SK-N-SH (cell line): ENCODE measurements around the gene MCM10. TPM values are rescaled to one million over a fixed set of nuclear protein-coding genes. Genes with fewer than 3 reads are reported as not detected.

Experiments
- CTCF ChIA-PET: fragments of 300-600, 350-600 bp; formaldehyde crosslinking; extraction: SDS; loops from one replicate; lab custom pipeline; 2021; lab: Yijun Ruan, JAX
- POLR2A ChIA-PET: fragments of 350-600 bp; sonication (Branson Sonifier 250); formaldehyde crosslinking; extraction: SDS; loops from one replicate; lab custom pipeline; 2020; ENCODE audit warnings: antibody characterized with exemption, inconsistent platforms; lab: Yijun Ruan, JAX
- DNase-seq: peaks from one replicate; pipeline ENCODE4 v3.0.0; 2012
- H2AFZ ChIP-seq: fragments of 200-600 bp; sonication (generic); 2 replicates; pipeline ENCODE4 v1.8.1; 2016; ENCODE audit warnings: antibody characterized with exemption, mild to moderate bottlenecking, low read depth
- H3F3A ChIP-seq: fragments of 200-600 bp; sonication (generic); replicated peaks from 2 replicates; pipeline ENCODE3; 2016; ENCODE audit warnings: antibody characterized with exemption, mild to moderate bottlenecking; ENCODE audit not compliant: insufficient read depth
- H3K27ac ChIP-seq, 2 experiments: fragments of 200-500 bp in 1 of 2; fragments of 200-600 bp in 1 of 2; sonication (Bioruptor generic) in 1 of 2; sonication (generic), shearing (Covaris generic) in 1 of 2; 2 replicates each; pipeline versions ENCODE4 v1.5.1 to v1.6.1; 2014 to 2016; ENCODE audit warnings: low read depth in 2 of 2, inconsistent platforms in 1 of 2, low read length in 1 of 2, mild to moderate bottlenecking in 1 of 2, mixed read lengths in 1 of 2
- H3K27me3 ChIP-seq: fragments of 200-600 bp; sonication (generic), shearing (Covaris generic); 2 replicates; pipeline ENCODE4 v1.6.1; 2016; ENCODE audit warnings: mixed run types; ENCODE audit not compliant: insufficient read depth
- H3K36me3 ChIP-seq, 2 experiments: fragments of 200-500 bp in 1 of 2; fragments of 200-600 bp in 1 of 2; sonication (Bioruptor generic) in 1 of 2; sonication (generic) in 1 of 2; replicated peaks in 1 of 2; 2 replicates each; pipeline versions ENCODE3 to v1.5.1; 2014 to 2016; ENCODE audit warnings: low read length in 1 of 2, mild to moderate bottlenecking in 1 of 2; ENCODE audit not compliant: insufficient read depth in 2 of 2, control insufficient read depth in 1 of 2
- H3K4me1 ChIP-seq, 2 experiments: fragments of 200-500 bp in 1 of 2; fragments of 200-600 bp in 1 of 2; sonication (Bioruptor generic) in 1 of 2; sonication (generic), shearing (Covaris generic) in 1 of 2; 2 replicates each; pipeline versions ENCODE4 v1.5.1 to v1.6.1; 2014 to 2016; ENCODE audit warnings: low read depth in 1 of 2, low read length in 1 of 2, mixed run types in 1 of 2; ENCODE audit not compliant: insufficient read depth in 2 of 2, control insufficient read depth in 1 of 2
- H3K4me2 ChIP-seq: fragments of 200-600 bp; sonication (generic), shearing (Covaris generic); 2 replicates; pipeline ENCODE4 v1.6.1; 2017; ENCODE audit warnings: mixed run types
- H3K4me3 ChIP-seq, 2 experiments: fragments of 200-500 bp in 1 of 2; fragments of 200-600 bp in 1 of 2; sonication (Bioruptor generic) in 1 of 2; sonication (generic), shearing (Covaris generic) in 1 of 2; 2 replicates each; pipeline versions ENCODE4 v1.5.1 to v1.8.1; 2014 to 2016; ENCODE audit warnings: low read depth in 2 of 2, inconsistent platforms in 1 of 2, low read length in 1 of 2, mild to moderate bottlenecking in 1 of 2, mixed read lengths in 1 of 2, moderate library complexity in 1 of 2
- H3K79me2 ChIP-seq: fragments of 200-600 bp; sonication (generic); 2 replicates; pipeline ENCODE4 v1.8.1; 2017; ENCODE audit warnings: mild to moderate bottlenecking; ENCODE audit not compliant: insufficient read depth
- H3K9ac ChIP-seq: fragments of 200-600 bp; sonication (generic); 2 replicates; pipeline ENCODE4 v1.6.1; 2017; ENCODE audit warnings: mixed run types
- H3K9me2 ChIP-seq: fragments of 200-600 bp; sonication (generic); 2 replicates; pipeline ENCODE4 v1.6.1; 2017; ENCODE audit warnings: mixed run types
- H3K9me3 ChIP-seq: fragments of 200-600 bp; sonication (generic); 2 replicates; pipeline ENCODE4 v1.6.1; 2017; ENCODE audit warnings: mixed run types, mild to moderate bottlenecking, moderate library complexity
- H4K20me1 ChIP-seq: fragments of 200-600 bp; sonication (generic); 2 replicates; pipeline ENCODE4 v1.6.1; 2017; ENCODE audit warnings: mild to moderate bottlenecking, mixed run types; ENCODE audit not compliant: insufficient read depth
- CHD2 ChIP-seq: fragments of 150-350 bp; IDR thresholded peaks from 2 replicates; pipeline ENCODE4 v1.6.1; 2018; ENCODE audit warnings: low read length; ENCODE audit not compliant: partially characterized antibody
- EZH2phosphoT487 ChIP-seq: fragments of 200-600 bp; sonication (generic); IDR thresholded peaks from 2 replicates; pipeline ENCODE4 v1.6.1; 2017; ENCODE audit warnings: low read depth, mixed run types, mild to moderate bottlenecking, antibody characterized with exemption, moderate library complexity, borderline replicate concordance
- FOXJ3 ChIP-seq: sonication (generic); formaldehyde crosslinking; IDR thresholded peaks from 2 replicates; pipeline ENCODE4 v1.5.1; 2020; ENCODE audit warnings: mild to moderate bottlenecking, missing genetic modification reagents
- FOXM1 ChIP-seq: IDR thresholded peaks from 2 replicates; pipeline ENCODE4 v1.4.0; 2012; ENCODE audit warnings: low read depth, mild to moderate bottlenecking
- GABPA ChIP-seq: IDR thresholded peaks from 2 replicates; pipeline ENCODE4 v1.4.0; 2012; ENCODE audit warnings: low read depth, mild to moderate bottlenecking
- MAX ChIP-seq: IDR thresholded peaks from 2 replicates; pipeline ENCODE4 v1.4.0; 2012; ENCODE audit warnings: low read depth
- MEF2A ChIP-seq: IDR thresholded peaks from 2 replicates; pipeline ENCODE4 v1.4.0; 2012; ENCODE audit warnings: low read depth, borderline replicate concordance
- NFIC ChIP-seq: IDR thresholded peaks from 2 replicates; pipeline ENCODE4 v1.4.0; 2012; ENCODE audit warnings: borderline replicate concordance
- NRF1 ChIP-seq: IDR thresholded peaks from 2 replicates; pipeline ENCODE4 v1.6.1; 2012; ENCODE audit warnings: low read depth, mild to moderate bottlenecking, low read length
- RAD21 ChIP-seq: IDR thresholded peaks from 2 replicates; pipeline ENCODE4 v1.6.1; 2012; ENCODE audit warnings: mild to moderate bottlenecking, low read length
- RCOR1 ChIP-seq: fragments of 150-350 bp; IDR thresholded peaks from 2 replicates; pipeline ENCODE4 v1.6.1; 2017; ENCODE audit warnings: antibody characterized with exemption, low read length
- RFX5 ChIP-seq: IDR thresholded peaks from 2 replicates; pipeline ENCODE4 v1.6.1; 2012; ENCODE audit warnings: mild to moderate bottlenecking, improper control_type of control experiment, low read length
- RXRA ChIP-seq: IDR thresholded peaks from 2 replicates; pipeline ENCODE4 v1.4.0; 2012; ENCODE audit warnings: low read depth, mild to moderate bottlenecking, borderline replicate concordance
- SMC3 ChIP-seq: IDR thresholded peaks from 2 replicates; pipeline ENCODE4 v1.6.1; 2012; ENCODE audit warnings: low read depth, low read length, improper control_type of control experiment
- USF1 ChIP-seq: IDR thresholded peaks from 2 replicates; pipeline ENCODE4 v1.4.0; 2012; ENCODE audit warnings: low read depth, borderline replicate concordance
- WGBS: methylation state at CpG from one replicate; pipeline ENCODE4 v1.1.6; 2017; ENCODE audit warnings: low lambda C conversion rate; 5-methylcytosine and 5-hydroxymethylcytosine counted together
- polyA plus RNA-seq, 3 experiments: library from polyadenylated mRNA; depleted of rRNA; stranded (reverse); fragments of >200 nt; gene quantifications; 2 replicates each; pipeline ENCODE4 v1.2.3, GENCODE V29; 2012
- TF ChIP-seq, protein P1 (sequence below): fragments of 200-600 bp; sonication (generic); IDR thresholded peaks from 2 replicates; pipeline ENCODE4 v1.6.1; 2017; ENCODE audit warnings: antibody characterized with exemption, mild to moderate bottlenecking, moderate library complexity
- TF ChIP-seq, protein P2 (sequence below): IDR thresholded peaks from 2 replicates; pipeline ENCODE4; 2012
- TF ChIP-seq, protein P3 (sequence below): IDR thresholded peaks from 2 replicates; pipeline ENCODE4 v1.6.1; 2012; ENCODE audit warnings: mild to moderate bottlenecking, low read depth, low read length, moderate library complexity

MCM10 gene
- polyA plus RNA-seq, 1 of the 3 experiments (the other 2 are of a cell fraction): 5.1 TPM

DNA sequence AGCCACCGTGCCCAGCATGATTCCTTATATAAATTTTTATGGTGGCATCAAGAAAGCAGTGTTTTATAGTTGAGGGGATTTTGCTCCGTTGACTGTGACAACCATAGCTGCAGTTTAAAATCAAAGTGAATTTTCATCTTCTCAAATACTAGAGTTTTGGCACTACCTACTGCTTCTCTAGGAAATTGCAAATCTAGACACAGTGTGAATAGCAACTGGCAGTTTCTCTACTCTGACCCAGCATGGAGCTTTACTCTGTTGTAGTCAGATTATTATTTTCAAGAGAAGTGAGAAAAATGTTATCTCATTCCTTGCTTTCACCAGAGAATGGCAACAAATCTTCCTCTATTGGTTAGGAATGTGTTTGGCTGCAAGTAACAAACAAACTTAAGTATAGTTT is 22.9 kb downstream of the MCM10 start:
- Histone ChIP-seq H3K9ac (no peak overlapping the region), H3K9me3 (no peaks in the 10 kb centered on the region), H3K4me2 (no peak overlapping the region), H4K20me1 (no peaks in the 10 kb centered on the region), H3K27me3 (no peaks in the 10 kb centered on the region), H3K4me3 (no peak overlapping the region), H3K79me2 (no peaks in the 10 kb centered on the region), H2AFZ (no peak overlapping the region), H3K36me3 (peaks cover 17 to 33% of the 10 kb centered on the region in 2 experiments), H3F3A (no peaks in the 10 kb centered on the region), H3K4me1 (no peaks in the 10 kb centered on the region), H3K27ac (no peak overlapping the region), H3K9me2 (no peaks in the 10 kb centered on the region)
- ChIA-PET CTCF (interaction anchor here (0.9 to 2.2 kb wide), 2 partner anchors 22 to 118 kb away, joined by 4 to 9 read pairs; no protein-coding TSS in a partner anchor), POLR2A (no interaction called here)
- no peak for DNase-seq
- 92% methylated on average over 2 of the region's 2 CpGs for WGBS
- TF ChIP-seq, protein P1, sequence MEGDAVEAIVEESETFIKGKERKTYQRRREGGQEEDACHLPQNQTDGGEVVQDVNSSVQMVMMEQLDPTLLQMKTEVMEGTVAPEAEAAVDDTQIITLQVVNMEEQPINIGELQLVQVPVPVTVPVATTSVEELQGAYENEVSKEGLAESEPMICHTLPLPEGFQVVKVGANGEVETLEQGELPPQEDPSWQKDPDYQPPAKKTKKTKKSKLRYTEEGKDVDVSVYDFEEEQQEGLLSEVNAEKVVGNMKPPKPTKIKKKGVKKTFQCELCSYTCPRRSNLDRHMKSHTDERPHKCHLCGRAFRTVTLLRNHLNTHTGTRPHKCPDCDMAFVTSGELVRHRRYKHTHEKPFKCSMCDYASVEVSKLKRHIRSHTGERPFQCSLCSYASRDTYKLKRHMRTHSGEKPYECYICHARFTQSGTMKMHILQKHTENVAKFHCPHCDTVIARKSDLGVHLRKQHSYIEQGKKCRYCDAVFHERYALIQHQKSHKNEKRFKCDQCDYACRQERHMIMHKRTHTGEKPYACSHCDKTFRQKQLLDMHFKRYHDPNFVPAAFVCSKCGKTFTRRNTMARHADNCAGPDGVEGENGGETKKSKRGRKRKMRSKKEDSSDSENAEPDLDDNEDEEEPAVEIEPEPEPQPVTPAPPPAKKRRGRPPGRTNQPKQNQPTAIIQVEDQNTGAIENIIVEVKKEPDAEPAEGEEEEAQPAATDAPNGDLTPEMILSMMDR: no peak
- TF ChIP-seq, protein P2, sequence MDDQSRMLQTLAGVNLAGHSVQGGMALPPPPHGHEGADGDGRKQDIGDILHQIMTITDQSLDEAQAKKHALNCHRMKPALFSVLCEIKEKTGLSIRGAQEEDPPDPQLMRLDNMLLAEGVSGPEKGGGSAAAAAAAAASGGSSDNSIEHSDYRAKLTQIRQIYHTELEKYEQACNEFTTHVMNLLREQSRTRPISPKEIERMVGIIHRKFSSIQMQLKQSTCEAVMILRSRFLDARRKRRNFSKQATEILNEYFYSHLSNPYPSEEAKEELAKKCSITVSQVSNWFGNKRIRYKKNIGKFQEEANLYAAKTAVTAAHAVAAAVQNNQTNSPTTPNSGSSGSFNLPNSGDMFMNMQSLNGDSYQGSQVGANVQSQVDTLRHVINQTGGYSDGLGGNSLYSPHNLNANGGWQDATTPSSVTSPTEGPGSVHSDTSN: no peak
- TF ChIP-seq MEF2A (no peak), RXRA (no peak), FOXM1 (no peak), CHD2 (no peak), RCOR1 (no peak), RFX5 (no peak), MAX (no peak), NFIC (no peak), EZH2phosphoT487 (no peak), NRF1 (no peak), RAD21 (no peak), FOXJ3 (CRISPR knock-in tag) (no peak), SMC3 (no peak), USF1 (no peak), GABPA (no peak)
- TF ChIP-seq, protein P3, sequence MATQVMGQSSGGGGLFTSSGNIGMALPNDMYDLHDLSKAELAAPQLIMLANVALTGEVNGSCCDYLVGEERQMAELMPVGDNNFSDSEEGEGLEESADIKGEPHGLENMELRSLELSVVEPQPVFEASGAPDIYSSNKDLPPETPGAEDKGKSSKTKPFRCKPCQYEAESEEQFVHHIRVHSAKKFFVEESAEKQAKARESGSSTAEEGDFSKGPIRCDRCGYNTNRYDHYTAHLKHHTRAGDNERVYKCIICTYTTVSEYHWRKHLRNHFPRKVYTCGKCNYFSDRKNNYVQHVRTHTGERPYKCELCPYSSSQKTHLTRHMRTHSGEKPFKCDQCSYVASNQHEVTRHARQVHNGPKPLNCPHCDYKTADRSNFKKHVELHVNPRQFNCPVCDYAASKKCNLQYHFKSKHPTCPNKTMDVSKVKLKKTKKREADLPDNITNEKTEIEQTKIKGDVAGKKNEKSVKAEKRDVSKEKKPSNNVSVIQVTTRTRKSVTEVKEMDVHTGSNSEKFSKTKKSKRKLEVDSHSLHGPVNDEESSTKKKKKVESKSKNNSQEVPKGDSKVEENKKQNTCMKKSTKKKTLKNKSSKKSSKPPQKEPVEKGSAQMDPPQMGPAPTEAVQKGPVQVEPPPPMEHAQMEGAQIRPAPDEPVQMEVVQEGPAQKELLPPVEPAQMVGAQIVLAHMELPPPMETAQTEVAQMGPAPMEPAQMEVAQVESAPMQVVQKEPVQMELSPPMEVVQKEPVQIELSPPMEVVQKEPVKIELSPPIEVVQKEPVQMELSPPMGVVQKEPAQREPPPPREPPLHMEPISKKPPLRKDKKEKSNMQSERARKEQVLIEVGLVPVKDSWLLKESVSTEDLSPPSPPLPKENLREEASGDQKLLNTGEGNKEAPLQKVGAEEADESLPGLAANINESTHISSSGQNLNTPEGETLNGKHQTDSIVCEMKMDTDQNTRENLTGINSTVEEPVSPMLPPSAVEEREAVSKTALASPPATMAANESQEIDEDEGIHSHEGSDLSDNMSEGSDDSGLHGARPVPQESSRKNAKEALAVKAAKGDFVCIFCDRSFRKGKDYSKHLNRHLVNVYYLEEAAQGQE: no peak
